GM19240 (cell line): ENCODE data around the gene AGTR1.
"Not testable (repeated sequence)": the region's sequence is repeated elsewhere in the genome, so short reads cannot be mapped to it uniquely, and the experiment has no call there.

Experiments used
- DNase-seq: peaks from one replicate; pipeline ENCODE4 v3.0.0; 2011; ENCODE audit warnings: low spot score; ENCODE audit not compliant: insufficient read length

The AGTR1 gene

GRCh38 chr3:148718982-148719862, 21.5 kb downstream of the AGTR1 start:
- DNase-seq = no peak

GRCh38 chr3:148720873-148721272, 23.2 kb downstream of the AGTR1 start:
- DNase-seq = no peak

GRCh38 chr3:148723631-148724030, 25.9 kb downstream of the AGTR1 start:
- no peak for DNase-seq

GRCh38 chr3:148727231-148727630, 29.5 kb downstream of the AGTR1 start:
- no peak for DNase-seq

GRCh38 chr3:148728753-148729152, 31.1 kb downstream of the AGTR1 start:
- no peak for DNase-seq

- no peak for DNase-seq
Observed at GRCh38 chr3:148729476-148730055, 31.9 kb downstream of the AGTR1 start.

- DNase-seq = no peak
Observed at GRCh38 chr3:148730676-148731075, 33.0 kb downstream of the AGTR1 start.

- DNase-seq = no peak
Observed at GRCh38 chr3:148735597-148735996, 37.9 kb downstream of the AGTR1 start.

- DNase-seq = no peak
Observed at GRCh38 chr3:148736086-148736485, 38.4 kb downstream of the AGTR1 start.

GRCh38 chr3:148737104-148737530, 39.4 kb downstream of the AGTR1 start:
- no peak for DNase-seq

GRCh38 chr3:148739720-148740119, 42.0 kb downstream of the AGTR1 start:
- no peak for DNase-seq

- no peak for DNase-seq
Observed at GRCh38 chr3:148740291-148740690, 42.6 kb downstream of the AGTR1 start.

- no peak for DNase-seq
Observed at GRCh38 chr3:148741219-148741618, 43.5 kb downstream of the AGTR1 start.

GRCh38 chr3:148742118-148742517, 44.4 kb downstream of the AGTR1 start:
- DNase-seq = no peak

- no peak for DNase-seq
Observed at GRCh38 chr3:148746053-148746452, 48.4 kb downstream of the AGTR1 start.

- no peak for DNase-seq
Observed at GRCh38 chr3:148748283-148748682, 50.6 kb downstream of the AGTR1 start.

- DNase-seq = no peak
Observed at GRCh38 chr3:148750296-148750695, 52.6 kb downstream of the AGTR1 start.

GRCh38 chr3:148751461-148751860, 53.8 kb downstream of the AGTR1 start:
- DNase-seq = no peak

GRCh38 chr3:148753385-148753784, 55.7 kb downstream of the AGTR1 start:
- DNase-seq = not testable (repeated sequence)

- DNase-seq = no peak
Observed at GRCh38 chr3:148755570-148755969, 57.9 kb downstream of the AGTR1 start.

- DNase-seq = no peak
Observed at GRCh38 chr3:148756311-148756710, 58.6 kb downstream of the AGTR1 start.

- DNase-seq = no peak
Observed at GRCh38 chr3:148757238-148758215, 59.8 kb downstream of the AGTR1 start.
